ENCODE results near the gene TMEM221.

DNA sequence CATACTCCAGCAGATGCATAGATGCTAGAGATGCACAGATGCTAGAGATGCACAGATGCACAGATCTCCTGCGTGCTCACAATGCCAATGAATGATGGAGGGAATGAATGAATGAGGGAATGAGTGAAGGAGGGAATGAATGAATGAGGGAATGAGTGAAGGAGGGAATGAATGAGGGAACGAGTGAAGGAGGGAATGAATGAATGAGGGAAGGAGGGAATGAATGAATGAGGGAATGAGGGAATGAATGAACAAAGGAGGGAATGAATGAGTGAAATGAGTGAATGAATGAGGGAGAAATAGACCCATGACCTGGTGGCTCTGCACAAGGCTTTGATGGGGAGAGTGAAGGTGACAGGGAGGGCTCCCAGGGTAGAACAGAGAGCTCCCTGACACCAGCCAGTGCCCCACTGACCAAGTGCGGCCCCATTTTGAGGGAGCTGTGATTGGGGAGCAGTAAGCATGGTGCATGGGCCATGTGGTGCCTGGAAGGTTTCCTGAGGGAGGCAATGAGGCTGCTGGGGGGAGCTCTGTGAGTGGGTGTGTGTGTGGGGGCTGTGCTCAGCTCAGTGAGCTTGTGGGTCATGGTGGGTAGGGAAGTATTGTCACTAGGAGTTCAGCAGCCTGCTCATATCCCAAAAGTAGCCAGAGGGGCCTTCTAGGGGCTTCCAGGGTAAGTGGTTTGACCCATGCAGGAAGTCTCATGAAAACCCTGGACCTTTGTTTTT, 34.6 kb upstream of the TMEM221 start:
- no peak for TF ChIP-seq EZH2 (IDR thresholded peaks at IDR 0.05; ENCODE audit: borderline replicate concordance, insufficient read depth, low read length, poor library complexity, severe bottlenecking)
- TF ChIP-seq, protein P1, sequence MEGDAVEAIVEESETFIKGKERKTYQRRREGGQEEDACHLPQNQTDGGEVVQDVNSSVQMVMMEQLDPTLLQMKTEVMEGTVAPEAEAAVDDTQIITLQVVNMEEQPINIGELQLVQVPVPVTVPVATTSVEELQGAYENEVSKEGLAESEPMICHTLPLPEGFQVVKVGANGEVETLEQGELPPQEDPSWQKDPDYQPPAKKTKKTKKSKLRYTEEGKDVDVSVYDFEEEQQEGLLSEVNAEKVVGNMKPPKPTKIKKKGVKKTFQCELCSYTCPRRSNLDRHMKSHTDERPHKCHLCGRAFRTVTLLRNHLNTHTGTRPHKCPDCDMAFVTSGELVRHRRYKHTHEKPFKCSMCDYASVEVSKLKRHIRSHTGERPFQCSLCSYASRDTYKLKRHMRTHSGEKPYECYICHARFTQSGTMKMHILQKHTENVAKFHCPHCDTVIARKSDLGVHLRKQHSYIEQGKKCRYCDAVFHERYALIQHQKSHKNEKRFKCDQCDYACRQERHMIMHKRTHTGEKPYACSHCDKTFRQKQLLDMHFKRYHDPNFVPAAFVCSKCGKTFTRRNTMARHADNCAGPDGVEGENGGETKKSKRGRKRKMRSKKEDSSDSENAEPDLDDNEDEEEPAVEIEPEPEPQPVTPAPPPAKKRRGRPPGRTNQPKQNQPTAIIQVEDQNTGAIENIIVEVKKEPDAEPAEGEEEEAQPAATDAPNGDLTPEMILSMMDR (IDR thresholded peaks at IDR 0.05; ENCODE audit: poor library complexity, severe bottlenecking) = no peak
- TF ChIP-seq, protein P2, sequence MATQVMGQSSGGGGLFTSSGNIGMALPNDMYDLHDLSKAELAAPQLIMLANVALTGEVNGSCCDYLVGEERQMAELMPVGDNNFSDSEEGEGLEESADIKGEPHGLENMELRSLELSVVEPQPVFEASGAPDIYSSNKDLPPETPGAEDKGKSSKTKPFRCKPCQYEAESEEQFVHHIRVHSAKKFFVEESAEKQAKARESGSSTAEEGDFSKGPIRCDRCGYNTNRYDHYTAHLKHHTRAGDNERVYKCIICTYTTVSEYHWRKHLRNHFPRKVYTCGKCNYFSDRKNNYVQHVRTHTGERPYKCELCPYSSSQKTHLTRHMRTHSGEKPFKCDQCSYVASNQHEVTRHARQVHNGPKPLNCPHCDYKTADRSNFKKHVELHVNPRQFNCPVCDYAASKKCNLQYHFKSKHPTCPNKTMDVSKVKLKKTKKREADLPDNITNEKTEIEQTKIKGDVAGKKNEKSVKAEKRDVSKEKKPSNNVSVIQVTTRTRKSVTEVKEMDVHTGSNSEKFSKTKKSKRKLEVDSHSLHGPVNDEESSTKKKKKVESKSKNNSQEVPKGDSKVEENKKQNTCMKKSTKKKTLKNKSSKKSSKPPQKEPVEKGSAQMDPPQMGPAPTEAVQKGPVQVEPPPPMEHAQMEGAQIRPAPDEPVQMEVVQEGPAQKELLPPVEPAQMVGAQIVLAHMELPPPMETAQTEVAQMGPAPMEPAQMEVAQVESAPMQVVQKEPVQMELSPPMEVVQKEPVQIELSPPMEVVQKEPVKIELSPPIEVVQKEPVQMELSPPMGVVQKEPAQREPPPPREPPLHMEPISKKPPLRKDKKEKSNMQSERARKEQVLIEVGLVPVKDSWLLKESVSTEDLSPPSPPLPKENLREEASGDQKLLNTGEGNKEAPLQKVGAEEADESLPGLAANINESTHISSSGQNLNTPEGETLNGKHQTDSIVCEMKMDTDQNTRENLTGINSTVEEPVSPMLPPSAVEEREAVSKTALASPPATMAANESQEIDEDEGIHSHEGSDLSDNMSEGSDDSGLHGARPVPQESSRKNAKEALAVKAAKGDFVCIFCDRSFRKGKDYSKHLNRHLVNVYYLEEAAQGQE (IDR thresholded peaks at IDR 0.05; ENCODE audit: borderline replicate concordance) = no peak
- no peak for TF ChIP-seq POLR2AphosphoS5 (IDR thresholded peaks at IDR 0.05)
- TF ChIP-seq RAD21 (conservative IDR thresholded peaks at IDR 0.05) = no peak
- TF ChIP-seq MXI1 (conservative IDR thresholded peaks at IDR 0.05; ENCODE audit: poor library complexity, severe bottlenecking) = no peak
- no peak for TF ChIP-seq TAF1 (IDR thresholded peaks at IDR 0.05; ENCODE audit: low read depth)
- TF ChIP-seq EP300 (conservative IDR thresholded peaks at IDR 0.05; ENCODE audit: poor library complexity, severe bottlenecking) = no peak
- TF ChIP-seq SMC3 (conservative IDR thresholded peaks at IDR 0.05; ENCODE audit: poor library complexity) = no peak
